Keratinocyte (primary cell): Measurements from ENCODE around the gene RERE. TPM values are rescaled to one million over a fixed set of nuclear protein-coding genes. Genes with fewer than 3 reads are reported as not detected.

Experiments used
- DNase-seq: peaks from one replicate; pipeline ENCODE4 v3.0.0-alpha.2; 2011; ENCODE audit warnings: low read depth, missing footprints, low spot score
- FAIRE-seq: peaks from 2 replicates; lab custom pipeline; 2011; peaks lifted over from hg19 to GRCh38; lab: Jason Lieb, UNC
- H2AFZ ChIP-seq: 2 replicates; pipeline ENCODE4 v1.6.0; 2012; ENCODE audit warnings: low read length, control low read depth, inconsistent platforms; ENCODE audit not compliant: control insufficient read depth
- H3K27ac ChIP-seq: 2 replicates; pipeline ENCODE4 v1.5.1; 2011; ENCODE audit warnings: low read length; ENCODE audit not compliant: control insufficient read depth, insufficient read depth
- H3K27me3 ChIP-seq: 3 replicates; pipeline ENCODE4 v1.6.0; 2011; ENCODE audit warnings: low read length; ENCODE audit not compliant: control insufficient read depth, insufficient read depth; ENCODE audit errors: extremely low read depth
- H3K36me3 ChIP-seq, 2 experiments: 2 replicates in 1 of 2; 3 replicates in 1 of 2; pipeline ENCODE4 v1.5.1; 2011; ENCODE audit warnings: low read length in 2 of 2, mild to moderate bottlenecking in 1 of 2; ENCODE audit not compliant: control insufficient read depth in 2 of 2, insufficient read depth in 2 of 2; ENCODE audit errors: extremely low read depth in 1 of 2
- H3K4me1 ChIP-seq: 3 replicates; pipeline ENCODE4 v1.5.1; 2011; ENCODE audit warnings: low read length; ENCODE audit not compliant: control insufficient read depth, insufficient read depth; ENCODE audit errors: extremely low read depth
- H3K4me2 ChIP-seq: 3 replicates; pipeline ENCODE4 v1.6.0; 2011; ENCODE audit warnings: low read depth, low read length; ENCODE audit not compliant: control insufficient read depth, insufficient read depth; ENCODE audit errors: extremely low read depth
- H3K4me3 ChIP-seq, 3 experiments: fragments of 200-600 bp in 1 of 3; sonication (generic) in 1 of 3; 2 replicates in 2 of 3; 3 replicates in 1 of 3; pipeline ENCODE4 v1.5.1; 2011 to 2016; ENCODE audit warnings: low read length in 3 of 3, mild to moderate bottlenecking in 3 of 3, control low read depth in 2 of 3, inconsistent platforms in 1 of 3, low read depth in 1 of 3, mixed read lengths in 1 of 3, mixed run types in 1 of 3, moderate library complexity in 1 of 3; ENCODE audit not compliant: control insufficient read depth in 2 of 3, insufficient read depth in 2 of 3; ENCODE audit errors: extremely low read depth in 1 of 3
- H3K79me2 ChIP-seq: 2 replicates; pipeline ENCODE4 v1.6.0; 2012; ENCODE audit warnings: low read length; ENCODE audit not compliant: control insufficient read depth, insufficient read depth
- H3K9ac ChIP-seq: 3 replicates; pipeline ENCODE4 v1.6.0; 2011; ENCODE audit warnings: low read length; ENCODE audit not compliant: control insufficient read depth, insufficient read depth; ENCODE audit errors: extremely low read depth
- H3K9me1 ChIP-seq: 3 replicates; pipeline ENCODE4 v1.6.0; 2011; ENCODE audit warnings: low read length; ENCODE audit not compliant: control insufficient read depth, insufficient read depth; ENCODE audit errors: extremely low read depth
- H3K9me3 ChIP-seq: 2 replicates; pipeline ENCODE4 v1.5.1; 2012; ENCODE audit warnings: low read depth, low read length; ENCODE audit not compliant: control insufficient read depth
- H4K20me1 ChIP-seq: 3 replicates; pipeline ENCODE4 v1.6.0; 2011; ENCODE audit warnings: low read length; ENCODE audit not compliant: control insufficient read depth, insufficient read depth; ENCODE audit errors: extremely low read depth
- EZH2 ChIP-seq: IDR thresholded peaks from one replicate; pipeline ENCODE4 v1.6.1; 2012; ENCODE audit warnings: inconsistent platforms, mild to moderate bottlenecking, low read length, moderate library complexity
- dilution Hi-C: fragments of 300-500 bp; cut with MboI; formaldehyde crosslinking; loops from one replicate; pipeline ENCODE4 v1.7.0; 2020; ENCODE audit warnings: low sequenced_read_pairs; ENCODE audit not compliant: extremely low pct_ligation_motif_present
- polyA plus RNA-seq, 5 experiments: library from polyadenylated mRNA; depleted of rRNA in 3 of 5; stranded (reverse) in 3 of 5; stranded (forward) in 1 of 5; unstranded in 1 of 5; fragments of >200 nt; gene quantifications; 1 replicate in 1 of 5; 2 replicates in 3 of 5; 3 replicates in 1 of 5; pipeline versions ENCODE4 v1.2.1 to v1.2.3, GENCODE V29; 2011 to 2012; ENCODE audit warnings: missing spikeins in 2 of 5, low read depth in 1 of 5, low replicate concordance in 1 of 5
- TF ChIP-seq, protein P1 (sequence below), 3 experiments: IDR thresholded peaks in 1 of 3; conservative IDR thresholded peaks in 1 of 3; optimal IDR thresholded peaks in 1 of 3; 2 replicates in 2 of 3; 3 replicates in 1 of 3; pipeline versions ENCODE3 to v1.5.1; 2011; ENCODE audit warnings: low read length in 3 of 3, mild to moderate bottlenecking in 3 of 3, moderate library complexity in 2 of 3, control low read depth in 1 of 3, inconsistent platforms in 1 of 3; ENCODE audit not compliant: insufficient read depth in 2 of 3; ENCODE audit errors: extremely low read depth in 1 of 3

Gene RERE
- polyA plus RNA-seq, 1 donor (not counting 4 experiments of a cell fraction or from before 2014, with no cell fraction given), result 3.8 TPM

DNA sequence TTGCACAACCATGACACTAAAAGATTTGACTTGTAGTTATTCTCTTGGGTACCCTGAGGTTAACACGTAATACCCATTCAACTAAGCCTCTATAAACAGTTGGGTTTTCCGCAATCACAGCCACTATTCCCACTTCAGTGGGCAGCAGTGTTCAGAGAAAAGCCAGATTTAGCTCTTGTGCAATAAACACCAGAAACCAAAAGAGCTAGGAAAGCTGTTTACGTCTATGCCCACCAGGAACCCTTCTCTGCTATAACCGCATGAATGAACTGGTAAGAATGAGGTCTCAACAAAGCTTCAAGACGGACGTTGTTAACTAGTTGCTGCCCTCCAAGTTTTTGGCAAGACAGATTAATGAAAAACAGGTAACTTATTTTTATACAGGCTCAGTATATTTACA, 398.3 kb downstream of the RERE start:
- Histone ChIP-seq H4K20me1 (no peaks in the 10 kb centered on the region), H3K27me3 (no peaks in the 10 kb centered on the region), H3K4me1 (peaks cover 27% of the 10 kb centered on the region), H3K4me2 (no peak overlapping the region), H3K9ac (no peak overlapping the region), H3K9me3 (no peaks in the 10 kb centered on the region), H3K9me1 (no peaks in the 10 kb centered on the region), H3K4me3 (no peak overlapping the region), H3K79me2 (peaks cover 28% of the 10 kb centered on the region), H3K27ac (no peak overlapping the region), H3K36me3 (peaks cover 9% of the 10 kb centered on the region in 2 experiments), H2AFZ (no peak overlapping the region)
- dilution Hi-C loops, result no loop called here
- DNase-seq (no peak), FAIRE-seq (no peak)
- TF ChIP-seq, protein P1, sequence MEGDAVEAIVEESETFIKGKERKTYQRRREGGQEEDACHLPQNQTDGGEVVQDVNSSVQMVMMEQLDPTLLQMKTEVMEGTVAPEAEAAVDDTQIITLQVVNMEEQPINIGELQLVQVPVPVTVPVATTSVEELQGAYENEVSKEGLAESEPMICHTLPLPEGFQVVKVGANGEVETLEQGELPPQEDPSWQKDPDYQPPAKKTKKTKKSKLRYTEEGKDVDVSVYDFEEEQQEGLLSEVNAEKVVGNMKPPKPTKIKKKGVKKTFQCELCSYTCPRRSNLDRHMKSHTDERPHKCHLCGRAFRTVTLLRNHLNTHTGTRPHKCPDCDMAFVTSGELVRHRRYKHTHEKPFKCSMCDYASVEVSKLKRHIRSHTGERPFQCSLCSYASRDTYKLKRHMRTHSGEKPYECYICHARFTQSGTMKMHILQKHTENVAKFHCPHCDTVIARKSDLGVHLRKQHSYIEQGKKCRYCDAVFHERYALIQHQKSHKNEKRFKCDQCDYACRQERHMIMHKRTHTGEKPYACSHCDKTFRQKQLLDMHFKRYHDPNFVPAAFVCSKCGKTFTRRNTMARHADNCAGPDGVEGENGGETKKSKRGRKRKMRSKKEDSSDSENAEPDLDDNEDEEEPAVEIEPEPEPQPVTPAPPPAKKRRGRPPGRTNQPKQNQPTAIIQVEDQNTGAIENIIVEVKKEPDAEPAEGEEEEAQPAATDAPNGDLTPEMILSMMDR (optimal IDR thresholded peaks at IDR 0.05 in 1 of 3, IDR thresholded peaks at IDR 0.05 in 1 of 3, conservative IDR thresholded peaks at IDR 0.05 in 1 of 3; ENCODE audit: extremely low read depth in 1 of 3, insufficient read depth in 2 of 3, low read length in 3 of 3), result no peak
- no peak for TF ChIP-seq EZH2

DNA sequence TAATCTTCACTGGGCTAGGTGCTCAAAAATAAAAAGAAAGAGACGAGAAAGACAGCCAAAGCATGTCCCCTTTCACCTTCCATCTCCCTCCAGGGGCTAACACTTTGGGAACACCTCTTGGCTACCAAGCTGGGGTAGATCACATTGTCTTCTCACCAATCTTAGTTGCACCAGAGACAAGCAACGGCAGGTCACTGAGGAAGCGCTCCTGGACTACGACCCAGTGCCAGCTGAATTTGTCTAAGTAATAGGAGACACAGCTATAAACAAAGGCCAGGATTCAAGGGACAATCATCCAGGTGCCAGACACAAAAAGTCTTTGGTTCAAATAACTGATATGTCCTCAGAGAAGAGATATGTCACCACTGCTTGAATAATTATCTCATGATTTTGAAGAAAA, 399.1 kb downstream of the RERE start:
- Histone ChIP-seq H3K9me1 (no peaks in the 10 kb centered on the region), H3K36me3 (peaks cover 11 to 16% of the 10 kb centered on the region in 2 experiments), H3K9me3 (no peaks in the 10 kb centered on the region), H4K20me1 (no peaks in the 10 kb centered on the region), H3K27ac (no peak overlapping the region), H3K4me1 (peaks cover 26% of the 10 kb centered on the region), H3K4me2 (no peak overlapping the region), H3K27me3 (no peaks in the 10 kb centered on the region), H2AFZ (no peak overlapping the region), H3K79me2 (peaks cover 31% of the 10 kb centered on the region), H3K9ac (no peak overlapping the region), H3K4me3 (no peak overlapping the region)
- DNase-seq, result no peak
- dilution Hi-C loops, result no loop called here
- FAIRE-seq, result no peak
- no peak for TF ChIP-seq EZH2
- TF ChIP-seq, protein P1 (optimal IDR thresholded peaks at IDR 0.05 in 1 of 3, IDR thresholded peaks at IDR 0.05 in 1 of 3, conservative IDR thresholded peaks at IDR 0.05 in 1 of 3; ENCODE audit: extremely low read depth in 1 of 3, insufficient read depth in 2 of 3, low read length in 3 of 3), result no peak
